Liver (tissue), 9 donors: ENCODE measurements around the gene RPP14. TPM values are rescaled to one million over a fixed set of nuclear protein-coding genes. Genes with fewer than 3 reads are reported as not detected.

Source experiments
- DNase-seq: peaks from one replicate; pipeline ENCODE4 v3.0.0-alpha.2; 2017; ENCODE audit warnings: low spot score
- H3K27ac ChIP-seq, 2 donors: one replicate each; pipeline ENCODE4 v1.7.0; 2013; ENCODE audit warnings: inconsistent platforms in 2 of 2, low read length in 2 of 2, control low read depth in 1 of 2, low read depth in 1 of 2, mild to moderate bottlenecking in 1 of 2
- H3K27me3 ChIP-seq, 4 donors: one replicate each; pipeline versions ENCODE4 v1.6.1 to v1.7.0; 2013; ENCODE audit warnings: low read length in 3 of 4, inconsistent platforms in 1 of 4, mild to moderate bottlenecking in 1 of 4, moderate library complexity in 1 of 4; ENCODE audit not compliant: control insufficient read depth in 4 of 4, insufficient read depth in 4 of 4
- H3K36me3 ChIP-seq, 4 donors: one replicate each; pipeline versions ENCODE4 v1.6.1 to v1.7.0; 2013; ENCODE audit warnings: low read length in 3 of 4, mild to moderate bottlenecking in 3 of 4, low read depth in 1 of 4, moderate library complexity in 1 of 4; ENCODE audit not compliant: control insufficient read depth in 4 of 4, insufficient read depth in 3 of 4
- H3K4me1 ChIP-seq, 4 donors: one replicate each; pipeline versions ENCODE4 v1.6.1 to v1.7.0; 2013; ENCODE audit warnings: low read length in 3 of 4, mild to moderate bottlenecking in 3 of 4, moderate library complexity in 1 of 4; ENCODE audit not compliant: control insufficient read depth in 4 of 4, insufficient read depth in 4 of 4
- H3K4me3 ChIP-seq, 3 donors: one replicate each; pipeline versions ENCODE4 v1.6.1 to v1.7.0; 2013; ENCODE audit warnings: low read length in 3 of 3, control low read depth in 1 of 3, low read depth in 1 of 3, mild to moderate bottlenecking in 1 of 3
- H3K9ac ChIP-seq, 2 donors: one replicate each; pipeline ENCODE4 v1.7.0; 2013; ENCODE audit warnings: low read length in 2 of 2, mild to moderate bottlenecking in 2 of 2, moderate library complexity in 2 of 2, control low read depth in 1 of 2, low read depth in 1 of 2
- H3K9me3 ChIP-seq, 4 donors: one replicate each; pipeline versions ENCODE4 v1.6.1 to v1.7.0; 2013; ENCODE audit warnings: low read length in 3 of 4; ENCODE audit not compliant: control insufficient read depth in 4 of 4
- EGR1 ChIP-seq, 2 donors: IDR thresholded peaks; 2 replicates each; pipeline ENCODE4 v1.6.1; 2016 to 2018; ENCODE audit warnings: antibody characterized with exemption in 2 of 2, low read depth in 2 of 2
- FOXA1 ChIP-seq: IDR thresholded peaks from 2 replicates; pipeline ENCODE4 v1.6.1; 2016; ENCODE audit warnings: antibody characterized with exemption
- FOXA2 ChIP-seq: IDR thresholded peaks from 2 replicates; pipeline ENCODE4 v1.6.1; 2016; ENCODE audit warnings: antibody characterized with exemption
- GABPA ChIP-seq, 2 donors: IDR thresholded peaks in 1 of 2; conservative IDR thresholded peaks in 1 of 2; 2 replicates each; pipeline ENCODE4 v1.6.1; 2016; ENCODE audit warnings: antibody characterized with exemption in 2 of 2, mild to moderate bottlenecking in 1 of 2, moderate library complexity in 1 of 2
- HNF4A ChIP-seq, 2 donors: conservative IDR thresholded peaks; 2 replicates each; pipeline ENCODE4 v1.6.1; 2016; ENCODE audit warnings: antibody characterized with exemption in 2 of 2, mild to moderate bottlenecking in 2 of 2
- HNF4G ChIP-seq: IDR thresholded peaks from 2 replicates; pipeline ENCODE4 v1.6.1; 2016; ENCODE audit warnings: antibody characterized with exemption
- JUND ChIP-seq, 2 donors: IDR thresholded peaks; 2 replicates each; pipeline ENCODE4 v1.6.1; 2016; ENCODE audit warnings: antibody characterized with exemption in 2 of 2
- NR2F2 ChIP-seq: IDR thresholded peaks from 2 replicates; pipeline ENCODE4 v1.6.1; 2016; ENCODE audit warnings: antibody characterized with exemption
- RAD21 ChIP-seq, 2 donors: IDR thresholded peaks; 2 replicates each; pipeline ENCODE4 v1.6.1; 2016; ENCODE audit warnings: antibody characterized with exemption in 2 of 2, mild to moderate bottlenecking in 2 of 2
- RXRA ChIP-seq, 2 donors: IDR thresholded peaks; 2 replicates each; pipeline ENCODE4 v1.6.1; 2017 to 2018; ENCODE audit warnings: antibody characterized with exemption in 2 of 2, mild to moderate bottlenecking in 1 of 2
- SP1 ChIP-seq: IDR thresholded peaks from 2 replicates; pipeline ENCODE4 v1.6.1; 2018; ENCODE audit warnings: antibody characterized with exemption, mild to moderate bottlenecking
- TAF1 ChIP-seq: conservative IDR thresholded peaks from 2 replicates; pipeline ENCODE4 v1.6.1; 2016; ENCODE audit warnings: antibody characterized with exemption, mild to moderate bottlenecking
- YY1 ChIP-seq: IDR thresholded peaks from 2 replicates; pipeline ENCODE4 v1.6.1; 2016; ENCODE audit warnings: antibody characterized with exemption, mild to moderate bottlenecking
- WGBS: extraction: QIAGEN DNeasy Blood & Tissue Kit; methylation state at CpG from one replicate; pipeline ENCODE4 v1.1.7; 2013; 5-methylcytosine and 5-hydroxymethylcytosine counted together
- polyA plus RNA-seq, 2 donors: library from polyadenylated mRNA; stranded (reverse) in 1 of 2; unstranded in 1 of 2; fragments of 200-250 nt in 1 of 2; fragments of >200 nt in 1 of 2; fragmentation: Nextera tagmentation in 1 of 2; extraction: Ambion mirVana in 1 of 2; gene quantifications; one replicate each; pipeline versions ENCODE4 v1.2.1 to v1.2.3, GENCODE V29; 2013 to 2015
- total RNA-seq, 2 donors: library from RNA; depleted of rRNA; stranded (reverse); fragments of >200 nt; gene quantifications; one replicate each; pipeline ENCODE4 v1.2.3, GENCODE V29; 2014
- TF ChIP-seq, protein P1 (sequence below): fragments of 150-350 bp; IDR thresholded peaks from 2 replicates; pipeline ENCODE4 v1.5.1; 2017; ENCODE audit warnings: improper control_type of control experiment, low read depth, low read length; ENCODE audit not compliant: missing input control
- TF ChIP-seq, protein P2 (sequence below): IDR thresholded peaks from 2 replicates; pipeline ENCODE4 v1.6.1; 2016; ENCODE audit warnings: antibody characterized with exemption
- TF ChIP-seq, protein P3 (sequence below): IDR thresholded peaks from 2 replicates; pipeline ENCODE4 v1.6.1; 2016; ENCODE audit warnings: antibody characterized with exemption
- TF ChIP-seq, protein P4 (sequence below): IDR thresholded peaks from 2 replicates; pipeline ENCODE4 v1.6.1; 2016; ENCODE audit warnings: antibody characterized with exemption, mild to moderate bottlenecking
- TF ChIP-seq, protein P5 (sequence below): IDR thresholded peaks from 2 replicates; pipeline ENCODE4 v1.6.1; 2016; ENCODE audit warnings: antibody characterized with exemption
- donor health status: healthy.
- donor health status: healthy.
- donor health status: healthy.
- donor health status: healthy.
- donor health status: healthy.

Gene RPP14
- total and polyA plus RNA-seq, 4 donors: 7.4 to 13.7 (median 10.1) TPM

DNA sequence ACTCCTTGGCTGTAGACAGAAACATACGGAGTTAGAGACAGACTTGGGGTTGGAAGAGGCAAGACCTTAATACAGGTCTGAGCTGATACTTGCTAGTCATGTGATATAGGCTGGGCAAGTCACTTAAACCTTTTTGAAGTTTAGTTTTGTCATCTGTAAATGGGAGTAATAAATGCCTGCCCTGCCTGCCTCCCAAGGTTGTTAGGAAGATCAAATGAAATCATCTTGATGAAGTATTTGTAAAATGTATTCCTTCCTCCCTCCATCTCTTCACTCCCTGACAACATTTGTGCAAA lies 29.6 kb downstream of the RPP14 start (continued):
- TF ChIP-seq, protein P1, sequence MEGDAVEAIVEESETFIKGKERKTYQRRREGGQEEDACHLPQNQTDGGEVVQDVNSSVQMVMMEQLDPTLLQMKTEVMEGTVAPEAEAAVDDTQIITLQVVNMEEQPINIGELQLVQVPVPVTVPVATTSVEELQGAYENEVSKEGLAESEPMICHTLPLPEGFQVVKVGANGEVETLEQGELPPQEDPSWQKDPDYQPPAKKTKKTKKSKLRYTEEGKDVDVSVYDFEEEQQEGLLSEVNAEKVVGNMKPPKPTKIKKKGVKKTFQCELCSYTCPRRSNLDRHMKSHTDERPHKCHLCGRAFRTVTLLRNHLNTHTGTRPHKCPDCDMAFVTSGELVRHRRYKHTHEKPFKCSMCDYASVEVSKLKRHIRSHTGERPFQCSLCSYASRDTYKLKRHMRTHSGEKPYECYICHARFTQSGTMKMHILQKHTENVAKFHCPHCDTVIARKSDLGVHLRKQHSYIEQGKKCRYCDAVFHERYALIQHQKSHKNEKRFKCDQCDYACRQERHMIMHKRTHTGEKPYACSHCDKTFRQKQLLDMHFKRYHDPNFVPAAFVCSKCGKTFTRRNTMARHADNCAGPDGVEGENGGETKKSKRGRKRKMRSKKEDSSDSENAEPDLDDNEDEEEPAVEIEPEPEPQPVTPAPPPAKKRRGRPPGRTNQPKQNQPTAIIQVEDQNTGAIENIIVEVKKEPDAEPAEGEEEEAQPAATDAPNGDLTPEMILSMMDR: no peak

DNA sequence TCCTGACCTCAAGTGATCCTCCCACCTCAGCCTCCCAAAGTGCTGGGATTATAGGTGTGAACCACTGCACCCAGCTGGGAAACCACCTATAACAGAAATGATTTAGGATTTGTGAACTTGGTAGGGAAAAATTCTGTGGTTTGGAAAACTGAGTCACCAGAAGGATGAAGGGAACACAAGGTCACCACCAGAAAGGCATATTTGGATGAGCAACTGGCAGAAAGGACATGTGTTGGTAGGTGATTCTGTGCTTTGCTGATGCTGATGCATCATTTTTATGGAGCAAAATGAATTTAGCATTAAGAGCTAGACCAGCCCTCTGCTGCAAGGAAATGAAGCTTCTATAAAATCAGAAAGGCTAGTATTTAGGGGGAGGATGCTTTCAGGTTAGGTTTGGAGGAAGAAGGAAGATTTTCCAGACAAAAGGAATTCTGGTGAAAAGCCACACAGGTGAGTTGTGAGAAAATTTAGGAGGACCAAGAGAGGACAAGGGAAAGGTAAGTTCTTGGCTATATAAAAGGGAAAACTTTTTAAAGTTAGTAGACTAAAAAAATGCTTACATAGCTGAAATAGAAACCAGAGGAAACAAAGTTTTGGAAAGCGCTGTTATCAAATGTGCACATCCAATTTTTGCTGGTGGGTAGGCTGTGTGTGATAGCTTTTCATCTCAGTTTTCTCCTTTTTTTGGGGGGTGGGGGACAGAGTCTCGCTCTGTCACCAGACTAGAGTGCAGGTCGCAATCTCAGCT lies 30.3 kb downstream of the RPP14 start:
- no peak for DNase-seq
- 94% methylated on average over 3 of the region's 3 CpGs for WGBS
- Histone ChIP-seq H3K27me3 (no peaks in the 10 kb centered on the region), H3K4me3 (no peak overlapping the region), H3K4me1 (peaks cover 12 to 26% (median 19%) of the 10 kb centered on the region in 4 donors), H3K27ac (no peak overlapping the region), H3K9me3 (no peaks in the 10 kb centered on the region), H3K9ac (no peak overlapping the region), H3K36me3 (peaks cover 0 to 2% (median 0%) of the 10 kb centered on the region in 4 donors)
- TF ChIP-seq TAF1 (no peak), EGR1 (IDR thresholded peaks at IDR 0.05; ENCODE audit: low read depth in 2 of 2) (no peak), RXRA (IDR thresholded peaks at IDR 0.05) (no peak), YY1 (no peak), JUND (IDR thresholded peaks at IDR 0.05) (no peak), FOXA1 (no peak), GABPA (IDR thresholded peaks at IDR 0.05 in 1 of 2, conservative IDR thresholded peaks at IDR 0.05 in 1 of 2) (no peak), RAD21 (IDR thresholded peaks at IDR 0.05) (no peak), SP1 (no peak), HNF4A (conservative IDR thresholded peaks at IDR 0.05) (no peak), FOXA2 (no peak), HNF4G (no peak), NR2F2 (no peak)
- TF ChIP-seq, protein P2, sequence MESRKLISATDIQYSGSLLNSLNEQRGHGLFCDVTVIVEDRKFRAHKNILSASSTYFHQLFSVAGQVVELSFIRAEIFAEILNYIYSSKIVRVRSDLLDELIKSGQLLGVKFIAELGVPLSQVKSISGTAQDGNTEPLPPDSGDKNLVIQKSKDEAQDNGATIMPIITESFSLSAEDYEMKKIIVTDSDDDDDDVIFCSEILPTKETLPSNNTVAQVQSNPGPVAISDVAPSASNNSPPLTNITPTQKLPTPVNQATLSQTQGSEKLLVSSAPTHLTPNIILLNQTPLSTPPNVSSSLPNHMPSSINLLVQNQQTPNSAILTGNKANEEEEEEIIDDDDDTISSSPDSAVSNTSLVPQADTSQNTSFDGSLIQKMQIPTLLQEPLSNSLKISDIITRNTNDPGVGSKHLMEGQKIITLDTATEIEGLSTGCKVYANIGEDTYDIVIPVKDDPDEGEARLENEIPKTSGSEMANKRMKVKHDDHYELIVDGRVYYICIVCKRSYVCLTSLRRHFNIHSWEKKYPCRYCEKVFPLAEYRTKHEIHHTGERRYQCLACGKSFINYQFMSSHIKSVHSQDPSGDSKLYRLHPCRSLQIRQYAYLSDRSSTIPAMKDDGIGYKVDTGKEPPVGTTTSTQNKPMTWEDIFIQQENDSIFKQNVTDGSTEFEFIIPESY: no peak
- TF ChIP-seq, protein P3, sequence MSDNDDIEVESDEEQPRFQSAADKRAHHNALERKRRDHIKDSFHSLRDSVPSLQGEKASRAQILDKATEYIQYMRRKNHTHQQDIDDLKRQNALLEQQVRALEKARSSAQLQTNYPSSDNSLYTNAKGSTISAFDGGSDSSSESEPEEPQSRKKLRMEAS: no peak
- TF ChIP-seq, protein P4, sequence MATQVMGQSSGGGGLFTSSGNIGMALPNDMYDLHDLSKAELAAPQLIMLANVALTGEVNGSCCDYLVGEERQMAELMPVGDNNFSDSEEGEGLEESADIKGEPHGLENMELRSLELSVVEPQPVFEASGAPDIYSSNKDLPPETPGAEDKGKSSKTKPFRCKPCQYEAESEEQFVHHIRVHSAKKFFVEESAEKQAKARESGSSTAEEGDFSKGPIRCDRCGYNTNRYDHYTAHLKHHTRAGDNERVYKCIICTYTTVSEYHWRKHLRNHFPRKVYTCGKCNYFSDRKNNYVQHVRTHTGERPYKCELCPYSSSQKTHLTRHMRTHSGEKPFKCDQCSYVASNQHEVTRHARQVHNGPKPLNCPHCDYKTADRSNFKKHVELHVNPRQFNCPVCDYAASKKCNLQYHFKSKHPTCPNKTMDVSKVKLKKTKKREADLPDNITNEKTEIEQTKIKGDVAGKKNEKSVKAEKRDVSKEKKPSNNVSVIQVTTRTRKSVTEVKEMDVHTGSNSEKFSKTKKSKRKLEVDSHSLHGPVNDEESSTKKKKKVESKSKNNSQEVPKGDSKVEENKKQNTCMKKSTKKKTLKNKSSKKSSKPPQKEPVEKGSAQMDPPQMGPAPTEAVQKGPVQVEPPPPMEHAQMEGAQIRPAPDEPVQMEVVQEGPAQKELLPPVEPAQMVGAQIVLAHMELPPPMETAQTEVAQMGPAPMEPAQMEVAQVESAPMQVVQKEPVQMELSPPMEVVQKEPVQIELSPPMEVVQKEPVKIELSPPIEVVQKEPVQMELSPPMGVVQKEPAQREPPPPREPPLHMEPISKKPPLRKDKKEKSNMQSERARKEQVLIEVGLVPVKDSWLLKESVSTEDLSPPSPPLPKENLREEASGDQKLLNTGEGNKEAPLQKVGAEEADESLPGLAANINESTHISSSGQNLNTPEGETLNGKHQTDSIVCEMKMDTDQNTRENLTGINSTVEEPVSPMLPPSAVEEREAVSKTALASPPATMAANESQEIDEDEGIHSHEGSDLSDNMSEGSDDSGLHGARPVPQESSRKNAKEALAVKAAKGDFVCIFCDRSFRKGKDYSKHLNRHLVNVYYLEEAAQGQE: no peak
- TF ChIP-seq, protein P1: no peak
- TF ChIP-seq, protein P5, sequence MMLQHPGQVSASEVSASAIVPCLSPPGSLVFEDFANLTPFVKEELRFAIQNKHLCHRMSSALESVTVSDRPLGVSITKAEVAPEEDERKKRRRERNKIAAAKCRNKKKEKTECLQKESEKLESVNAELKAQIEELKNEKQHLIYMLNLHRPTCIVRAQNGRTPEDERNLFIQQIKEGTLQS: no peak
